CD4-positive, CD25-positive, alpha-beta regulatory T cell (primary cell): ENCODE results near the gene DNM1L. TPM values are rescaled to one million over a fixed set of nuclear protein-coding genes. Genes with fewer than 3 reads are reported as not detected.
A peak's percentile ranks its signal among the peaks of the same experiment; 100 is the strongest.
"Not testable (repeated sequence)": the region's sequence is repeated elsewhere in the genome, so short reads cannot be mapped to it uniquely, and the experiment has no call there.

Source experiments
- ATAC-seq, 2 donors: fragments of 150-1000 bp; cut with Tn5 transposase; one replicate each; pipeline ENCODE4 v1.10.0; 2021; ENCODE audit warnings: low read depth in 2 of 2, moderate number of reproducible peaks in 2 of 2, moderate library complexity in 1 of 2
- DNase-seq, 3 donors: peaks; one replicate each; pipeline versions ENCODE4 v3.0.0 to v3.0.0-alpha.2; 2012 to 2022; ENCODE audit warnings: mixed read lengths in 1 of 3
- H3K27ac ChIP-seq: one replicate; pipeline ENCODE4 v1.7.0; 2013; ENCODE audit warnings: mild to moderate bottlenecking, low read length; ENCODE audit not compliant: insufficient read depth, poor library complexity, severe bottlenecking
- H3K27me3 ChIP-seq: one replicate; pipeline ENCODE4 v1.7.0; 2013; ENCODE audit warnings: low read length; ENCODE audit not compliant: control insufficient read depth, insufficient read depth
- H3K36me3 ChIP-seq: one replicate; pipeline ENCODE4 v1.7.0; 2013; ENCODE audit warnings: mild to moderate bottlenecking, low read length, moderate library complexity; ENCODE audit not compliant: control insufficient read depth, insufficient read depth
- H3K4me1 ChIP-seq: 2 replicates; pipeline ENCODE4 v1.7.0; 2013; ENCODE audit warnings: mild to moderate bottlenecking, low read length; ENCODE audit not compliant: insufficient read depth, control insufficient read depth, poor library complexity, severe bottlenecking
- H3K4me3 ChIP-seq: one replicate; pipeline ENCODE4 v1.7.0; 2013; ENCODE audit warnings: low read depth, mild to moderate bottlenecking, low read length, moderate library complexity
- H3K9me3 ChIP-seq, 2 experiments: 1 replicate in 1 of 2; 2 replicates in 1 of 2; pipeline ENCODE4 v1.7.0; 2013; ENCODE audit warnings: low read length in 2 of 2, mild to moderate bottlenecking in 1 of 2, moderate library complexity in 1 of 2; ENCODE audit not compliant: control insufficient read depth in 2 of 2
- H3K27ac Mint-ChIP-seq, 3 donors: one replicate each; pipeline ENCODE4 v1.8.0; 2020 to 2022; ENCODE audit warnings: mild to moderate bottlenecking in 3 of 3, mixed read lengths in 3 of 3, moderate library complexity in 2 of 3
- H3K27me3 Mint-ChIP-seq: one replicate; pipeline ENCODE4 v1.8.0; 2022; ENCODE audit warnings: mild to moderate bottlenecking, mixed read lengths
- H3K36me3 Mint-ChIP-seq: one replicate; pipeline ENCODE4 v1.8.0; 2020; ENCODE audit warnings: mixed read lengths
- H3K4me1 Mint-ChIP-seq, 4 donors: one replicate each; pipeline ENCODE4 v1.8.0; 2020 to 2022; ENCODE audit warnings: mixed read lengths in 4 of 4, mild to moderate bottlenecking in 1 of 4
- H3K4me3 Mint-ChIP-seq, 4 donors: one replicate each; pipeline ENCODE4 v1.8.0; 2020 to 2022; ENCODE audit warnings: mild to moderate bottlenecking in 4 of 4, mixed read lengths in 4 of 4, moderate library complexity in 3 of 4
- H3K9me3 Mint-ChIP-seq, 7 donors: one replicate each; pipeline ENCODE4 v1.8.0; 2020 to 2022; ENCODE audit warnings: mixed read lengths in 7 of 7, mild to moderate bottlenecking in 3 of 7, moderate library complexity in 2 of 7
- polyA plus RNA-seq, 4 donors: library from polyadenylated mRNA; unstranded; fragments of 300-500 nt; fragmentation: Illumina TruSeq; gene quantifications; one replicate each; pipeline ENCODE4 v1.2.3, GENCODE V29; 2021
- total RNA-seq: library from RNA; stranded (reverse); gene quantifications from one replicate; pipeline ENCODE4 v1.2.3, GENCODE V29; 2022

The DNM1L gene
- total and polyA plus RNA-seq, 5 donors from 2014 or later = 16.2 to 61.6 (median 17.7) TPM

DNA sequence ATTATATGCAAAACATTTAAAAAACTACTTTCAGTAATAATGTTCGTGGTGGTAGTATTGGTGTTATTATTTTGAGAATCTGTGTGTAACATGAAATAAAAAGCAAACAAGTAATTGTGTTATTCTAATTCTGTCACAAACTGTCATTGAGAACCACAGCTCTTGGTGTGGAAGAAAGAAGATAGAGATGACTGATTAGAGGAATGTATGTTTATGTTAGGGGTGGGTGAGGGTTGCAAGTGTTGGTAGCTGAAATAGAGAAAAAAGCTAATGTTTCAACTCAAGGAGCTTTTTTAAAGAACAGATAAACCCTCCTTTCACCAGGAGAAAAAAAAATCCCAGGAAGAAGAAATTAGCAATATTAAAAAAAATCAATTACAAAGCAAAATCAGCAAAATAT is 18.3 kb downstream of the DNM1L start:
- Histone ChIP-seq H3K27me3 (no peaks in the 10 kb centered on the region), H3K36me3 (no peaks in the 10 kb centered on the region), H3K4me1 (no peaks in the 10 kb centered on the region), H3K4me3 (no peak overlapping the region), H3K27ac (no peak overlapping the region), H3K9me3 (no peaks in the 10 kb centered on the region)
- DNase-seq (no peak), ATAC-seq (no peak)
- H3K36me3 Mint-ChIP-seq = peaks cover 4% of the 10 kb centered on the region
- H3K4me1 Mint-ChIP-seq = peaks cover 18 to 25% (median 21%) of the 10 kb centered on the region in 4 donors
- H3K27me3 Mint-ChIP-seq = no peaks in the 10 kb centered on the region
- H3K9me3 Mint-ChIP-seq = peaks cover 0 to 2% (median 0%) of the 10 kb centered on the region in 7 donors
- H3K4me3 Mint-ChIP-seq = no peak overlapping the region
- peak overlapping the region; percentile 32 to 79 (median 34) for H3K27ac Mint-ChIP-seq

GRCh38 chr12:32698285-32698684 is 19.2 kb downstream of the DNM1L start:
- H3K27me3 ChIP-seq = no peaks in the 10 kb centered on the region
- H3K4me3 ChIP-seq = no peak overlapping the region
- H3K27ac Mint-ChIP-seq = no peak overlapping the region
- no peak for DNase-seq
- peaks cover 4% of the 10 kb centered on the region for H3K36me3 Mint-ChIP-seq
- peaks cover 0 to 2% (median 0%) of the 10 kb centered on the region in 7 donors for H3K9me3 Mint-ChIP-seq
- no peak overlapping the region for H3K4me3 Mint-ChIP-seq
- H3K4me1 ChIP-seq = no peaks in the 10 kb centered on the region
- ATAC-seq = no peak
- H3K36me3 ChIP-seq = no peaks in the 10 kb centered on the region
- H3K9me3 ChIP-seq = no peaks in the 10 kb centered on the region
- H3K4me1 Mint-ChIP-seq = peaks cover 12 to 22% (median 15%) of the 10 kb centered on the region in 4 donors
- no peak overlapping the region for H3K27ac ChIP-seq
- H3K27me3 Mint-ChIP-seq = no peaks in the 10 kb centered on the region

- H3K27ac Mint-ChIP-seq = peak overlapping the region in 1 of 3 donors; percentile 20
- H3K36me3 ChIP-seq, H3K9me3 ChIP-seq, H3K9me3 Mint-ChIP-seq, H3K36me3 Mint-ChIP-seq, H3K4me3 ChIP-seq, H3K27ac ChIP-seq, ATAC-seq, H3K4me1 ChIP-seq, H3K4me3 Mint-ChIP-seq, H3K27me3 ChIP-seq, DNase-seq, H3K27me3 Mint-ChIP-seq: not testable (repeated sequence)
- peaks cover 9 to 22% (median 12%) of the 10 kb centered on the region in 4 donors for H3K4me1 Mint-ChIP-seq
Measured at GRCh38 chr12:32699437-32699836, 20.3 kb downstream of the DNM1L start.

GRCh38 chr12:32702473-32702872 is 23.4 kb downstream of the DNM1L start:
- Histone ChIP-seq H3K9me3 (no peaks in the 10 kb centered on the region), H3K4me3 (no peak overlapping the region), H3K36me3 (peaks cover 8% of the 10 kb centered on the region), H3K27ac (no peak overlapping the region), H3K4me1 (peaks cover 4% of the 10 kb centered on the region), H3K27me3 (no peaks in the 10 kb centered on the region)
- H3K4me3 Mint-ChIP-seq = no peak overlapping the region
- peaks cover 11 to 23% (median 14%) of the 10 kb centered on the region in 4 donors for H3K4me1 Mint-ChIP-seq
- H3K9me3 Mint-ChIP-seq = peaks cover 0 to 2% (median 0%) of the 10 kb centered on the region in 7 donors
- H3K36me3 Mint-ChIP-seq = peaks cover 10% of the 10 kb centered on the region
- ATAC-seq (no peak), DNase-seq (no peak)
- no peaks in the 10 kb centered on the region for H3K27me3 Mint-ChIP-seq
- peak overlapping the region in 1 of 3 donors; percentile 9 for H3K27ac Mint-ChIP-seq

- peaks cover 0 to 2% (median 0%) of the 10 kb centered on the region in 7 donors for H3K9me3 Mint-ChIP-seq
- H3K27ac ChIP-seq = no peak overlapping the region
- H3K36me3 Mint-ChIP-seq = peaks cover 10% of the 10 kb centered on the region
- H3K36me3 ChIP-seq = peaks cover 12% of the 10 kb centered on the region
- H3K4me3 ChIP-seq = no peak overlapping the region
- H3K27me3 Mint-ChIP-seq = no peaks in the 10 kb centered on the region
- H3K4me1 Mint-ChIP-seq = peaks cover 10 to 23% (median 15%) of the 10 kb centered on the region in 4 donors
- no peaks in the 10 kb centered on the region for H3K9me3 ChIP-seq
- H3K27ac Mint-ChIP-seq = no peak overlapping the region
- no peaks in the 10 kb centered on the region for H3K27me3 ChIP-seq
- DNase-seq = no peak
- no peak overlapping the region for H3K4me3 Mint-ChIP-seq
- H3K4me1 ChIP-seq = peaks cover 4% of the 10 kb centered on the region
- no peak for ATAC-seq
Measured at GRCh38 chr12:32702946-32703345, 23.8 kb downstream of the DNM1L start.

DNA sequence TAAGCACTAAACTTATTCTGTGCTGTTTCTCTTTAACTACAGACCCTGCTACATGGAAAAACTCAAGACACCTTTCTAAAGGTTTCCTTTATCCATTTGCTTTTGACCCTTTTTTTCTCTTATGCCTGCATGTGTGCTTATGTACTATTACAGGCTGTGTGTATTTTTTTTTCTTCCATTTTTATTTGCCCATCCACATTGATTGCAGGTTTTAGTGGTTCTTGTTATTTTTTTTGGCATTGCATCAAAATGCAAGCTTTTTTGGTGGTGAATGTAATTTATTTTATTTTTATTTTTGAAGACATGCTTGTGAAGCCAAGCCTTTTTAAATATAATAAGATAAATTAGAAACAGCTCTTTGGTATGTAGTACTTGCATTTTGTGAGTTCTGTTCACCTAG is 26.7 kb downstream of the DNM1L start:
- no peaks in the 10 kb centered on the region for H3K27me3 ChIP-seq
- H3K27ac ChIP-seq = no peak overlapping the region
- ATAC-seq (no peak), DNase-seq (no peak)
- H3K4me3 ChIP-seq = no peak overlapping the region
- no peaks in the 10 kb centered on the region for H3K9me3 ChIP-seq
- Mint-ChIP-seq H3K36me3 (peaks cover 16% of the 10 kb centered on the region), H3K27me3 (no peaks in the 10 kb centered on the region), H3K27ac (peak overlapping the region in 1 of 3 donors; percentile 64), H3K4me3 (no peak overlapping the region), H3K4me1 (peaks cover 7 to 23% (median 12%) of the 10 kb centered on the region in 4 donors), H3K9me3 (no peaks in the 10 kb centered on the region)
- peaks cover 20% of the 10 kb centered on the region for H3K36me3 ChIP-seq
- peaks cover 4% of the 10 kb centered on the region for H3K4me1 ChIP-seq

- Histone ChIP-seq H3K27ac (no peak overlapping the region), H3K4me1 (peaks cover 4% of the 10 kb centered on the region), H3K36me3 (peaks cover 23% of the 10 kb centered on the region), H3K9me3 (no peaks in the 10 kb centered on the region), H3K4me3 (no peak overlapping the region), H3K27me3 (no peaks in the 10 kb centered on the region)
- DNase-seq (peak in 1 of 3 donors; percentile 10), ATAC-seq (no peak)
- Mint-ChIP-seq H3K4me3 (no peak overlapping the region), H3K27ac (peak overlapping the region in 1 of 3 donors; percentile 64), H3K36me3 (peaks cover 18% of the 10 kb centered on the region), H3K4me1 (peaks cover 7 to 23% (median 11%) of the 10 kb centered on the region in 4 donors), H3K27me3 (no peaks in the 10 kb centered on the region), H3K9me3 (no peaks in the 10 kb centered on the region)
Measured at GRCh38 chr12:32706335-32707024, 27.4 kb downstream of the DNM1L start.

DNA sequence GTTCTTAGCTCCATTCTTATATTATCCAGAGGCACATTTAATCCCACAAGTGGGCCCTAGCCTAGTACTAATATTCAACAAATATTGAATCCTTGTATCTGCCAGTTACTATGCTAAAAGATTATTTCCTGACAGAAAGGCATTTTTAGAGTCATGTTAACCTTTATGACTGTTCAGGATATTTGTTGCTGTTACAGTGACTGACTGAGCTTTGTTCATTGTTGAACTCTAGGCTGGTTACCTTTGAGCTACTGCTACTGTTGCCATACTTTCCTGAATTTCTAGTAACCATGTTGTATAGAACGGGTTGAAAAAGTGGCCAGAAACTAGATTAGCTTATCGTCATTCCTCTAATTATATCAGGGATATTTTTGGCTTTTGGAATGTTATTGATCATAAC is 29.8 kb downstream of the DNM1L start:
- Histone ChIP-seq H3K36me3 (peaks cover 43% of the 10 kb centered on the region), H3K9me3 (no peaks in the 10 kb centered on the region), H3K4me3 (no peak overlapping the region), H3K27me3 (no peaks in the 10 kb centered on the region), H3K4me1 (peaks cover 4% of the 10 kb centered on the region), H3K27ac (no peak overlapping the region)
- Mint-ChIP-seq H3K4me1 (peaks cover 4 to 14% (median 9%) of the 10 kb centered on the region in 4 donors), H3K4me3 (no peak overlapping the region), H3K36me3 (peaks cover 29% of the 10 kb centered on the region), H3K27ac (peak overlapping the region in 1 of 3 donors; percentile 34), H3K27me3 (no peaks in the 10 kb centered on the region), H3K9me3 (no peaks in the 10 kb centered on the region)
- DNase-seq = no peak
- no peak for ATAC-seq
